Renal pelvis (tissue), 4 donors: ENCODE data around the gene PLEKHA3. TPM values are rescaled to one million over a fixed set of nuclear protein-coding genes. Genes with fewer than 3 reads are reported as not detected.

Experiments
- DNase-seq: peaks from one replicate; pipeline ENCODE4 v3.0.0-alpha.2; 2013
- polyA plus RNA-seq, 3 donors: library from polyadenylated mRNA; unstranded; fragments of 120-200 nt; gene quantifications; one replicate each; pipeline ENCODE4 v1.2.1, GENCODE V29; 2013; ENCODE audit not compliant: insufficient read length in 3 of 3

PLEKHA3 gene
- polyA plus RNA-seq, 3 donors, result 27.5 to 30.4 (median 28.9) TPM

- peak; percentile 30 for DNase-seq
Observed at GRCh38 chr2:178477443-178478129, 2.7 kb upstream of the PLEKHA3 start.

GRCh38 chr2:178478130-178478438 is 2.2 kb upstream of the PLEKHA3 start:
- DNase-seq, result no peak

GRCh38 chr2:178478439-178479274 is 1.6 kb upstream of the PLEKHA3 start, which contains the start of gene FKBP7:
FKBP7 (minus strand) TSS chr2:178478600; CDS start chr2:178478499, 101 bp downstream.
- DNase-seq, result peak; percentile 88

DNA sequence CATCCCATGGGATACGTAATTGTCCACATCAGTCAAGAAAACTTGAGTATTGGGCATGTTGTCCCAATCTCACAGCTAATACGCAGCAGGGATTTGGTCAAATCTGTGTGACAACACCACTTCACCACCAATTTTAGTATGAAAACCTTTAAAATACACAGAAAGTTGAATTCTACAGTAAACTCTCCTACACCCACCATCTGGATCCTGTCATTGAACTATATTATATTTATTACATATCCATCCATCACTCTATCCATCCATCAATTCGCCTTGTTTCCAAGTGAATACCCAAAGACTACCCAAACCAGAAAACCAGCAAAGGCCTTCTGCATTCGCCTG is 1.0 kb upstream of the PLEKHA3 start:
- no peak for DNase-seq

GRCh38 chr2:178479758-178480226 is 465 bp upstream of the PLEKHA3 start:
- no peak for DNase-seq

- DNase-seq, result no peak
Observed at GRCh38 chr2:178482437-178482836, 2.2 kb downstream of the PLEKHA3 start.

DNA sequence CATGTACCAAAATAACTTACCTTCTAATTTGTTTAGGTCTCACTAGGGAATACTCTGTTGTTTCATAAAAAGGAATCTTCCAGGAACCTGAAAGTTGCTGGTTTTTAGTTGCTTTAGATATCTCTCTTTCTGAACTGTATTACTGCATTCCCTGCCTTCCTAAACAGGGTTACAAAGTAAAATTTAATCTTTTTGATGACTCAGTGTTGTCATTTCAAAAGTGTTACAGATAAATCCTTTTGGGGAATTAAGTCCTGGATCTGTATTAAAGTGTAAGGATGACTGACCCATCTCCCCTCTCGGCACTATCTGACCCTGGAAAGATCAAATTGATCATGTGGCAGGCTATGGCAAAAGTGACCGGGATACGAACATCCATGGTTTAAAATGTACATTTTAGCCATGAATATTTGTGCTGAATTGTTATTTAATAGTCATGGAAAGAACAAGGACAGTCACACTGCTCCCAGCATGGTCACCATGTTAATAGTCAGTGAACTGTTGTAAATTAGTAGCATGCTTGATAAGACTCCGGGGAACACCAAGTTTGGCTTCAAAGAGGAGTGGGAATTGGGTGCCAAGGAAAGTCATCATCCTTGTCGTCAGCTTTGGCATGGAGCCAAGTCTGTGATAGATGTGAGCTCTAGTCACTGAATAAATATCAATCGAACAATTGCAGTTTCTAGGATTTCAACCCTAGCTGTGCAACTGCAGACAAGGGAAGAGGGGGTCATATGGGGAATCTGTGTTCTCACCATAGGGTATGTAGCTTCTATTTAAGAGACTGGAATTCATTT is 4.2 kb downstream of the PLEKHA3 start:
- DNase-seq, result no peak

DNA sequence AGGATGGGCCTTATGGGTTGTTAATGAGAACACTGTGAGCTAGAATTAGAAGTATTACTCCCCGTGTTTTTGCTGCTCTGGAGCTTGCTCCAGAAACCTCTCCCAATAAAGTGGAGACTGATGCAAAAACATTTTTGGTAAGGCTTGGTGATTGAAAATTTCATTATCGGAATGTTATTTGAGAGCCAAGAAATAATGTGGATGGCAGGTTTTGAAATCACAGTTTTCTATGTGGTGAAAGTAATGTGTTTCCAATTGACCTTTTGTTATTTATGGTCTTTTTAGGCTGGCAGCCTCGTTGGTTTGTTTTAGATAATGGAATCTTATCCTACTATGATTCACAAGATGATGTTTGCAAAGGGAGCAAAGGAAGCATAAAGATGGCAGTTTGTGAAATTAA is 5.1 kb downstream of the PLEKHA3 start:
- no peak for DNase-seq

DNA sequence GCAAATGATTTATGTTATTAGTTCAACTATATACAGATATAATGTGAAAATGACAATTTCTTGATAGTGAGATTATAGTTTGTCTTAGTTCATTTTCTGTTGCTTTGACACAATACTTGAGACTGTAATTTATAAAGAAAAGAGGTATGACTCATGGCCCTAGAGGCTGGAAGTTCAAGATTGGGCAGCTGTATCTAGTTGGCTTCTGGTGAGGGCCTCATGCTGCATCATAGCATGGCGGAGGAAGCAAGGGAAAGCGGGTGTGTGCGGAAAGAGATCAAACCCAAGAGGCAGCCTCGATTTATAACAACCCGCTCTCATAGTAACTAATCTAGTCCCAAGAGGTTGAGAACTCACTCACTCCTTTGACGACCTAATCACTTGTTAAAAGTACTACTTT is 11.4 kb downstream of the PLEKHA3 start:
- no peak for DNase-seq

DNA sequence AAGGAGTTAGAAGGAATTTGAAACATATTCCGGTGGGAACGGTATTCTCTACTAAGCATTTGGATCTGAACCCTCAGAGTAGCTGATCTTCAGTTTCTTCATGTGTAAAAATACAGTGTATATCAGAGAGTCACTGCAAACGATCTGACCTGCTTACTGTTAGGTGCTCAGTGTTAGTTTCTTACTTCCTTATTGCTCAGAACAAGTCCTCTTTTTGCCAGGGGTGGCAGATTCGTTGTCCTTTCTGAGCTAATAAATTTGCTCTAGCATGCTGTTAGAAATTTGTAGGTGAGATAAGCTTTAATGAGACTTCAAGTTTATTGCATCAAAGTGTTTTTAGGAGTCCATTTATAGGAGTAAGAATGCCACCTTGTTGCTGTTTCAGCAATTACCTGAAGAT is 15.8 kb downstream of the PLEKHA3 start:
- no peak for DNase-seq

- DNase-seq, result no peak
Observed at GRCh38 chr2:178498137-178498536, 17.9 kb downstream of the PLEKHA3 start.

GRCh38 chr2:178499640-178500039 is 19.4 kb downstream of the PLEKHA3 start:
- DNase-seq, result no peak

GRCh38 chr2:178502751-178503150 is 22.5 kb downstream of the PLEKHA3 start:
- DNase-seq, result no peak

- no peak for DNase-seq
Observed at GRCh38 chr2:178506101-178506500, 25.8 kb downstream of the PLEKHA3 start.

DNA sequence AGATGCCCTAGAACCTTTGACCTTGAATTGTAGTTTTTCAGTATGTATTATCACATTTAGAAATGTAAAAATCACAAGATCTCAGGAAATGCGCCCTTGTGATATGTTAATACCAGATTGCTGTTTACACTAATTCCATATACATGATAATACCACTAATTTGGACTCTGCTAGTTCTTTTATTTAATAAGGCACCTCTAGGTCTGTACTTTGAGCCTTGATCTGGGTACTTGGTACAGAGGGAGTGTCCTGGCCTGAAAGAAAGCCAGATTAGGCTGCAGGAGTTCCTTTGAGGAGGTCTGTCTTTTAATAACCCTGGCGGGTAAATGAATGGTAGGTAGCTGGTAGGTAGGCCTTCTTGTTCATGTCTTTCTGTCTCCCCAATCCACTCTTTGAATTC is 26.3 kb downstream of the PLEKHA3 start:
- no peak for DNase-seq

GRCh38 chr2:178506949-178507348 is 26.7 kb downstream of the PLEKHA3 start:
- no peak for DNase-seq

DNA sequence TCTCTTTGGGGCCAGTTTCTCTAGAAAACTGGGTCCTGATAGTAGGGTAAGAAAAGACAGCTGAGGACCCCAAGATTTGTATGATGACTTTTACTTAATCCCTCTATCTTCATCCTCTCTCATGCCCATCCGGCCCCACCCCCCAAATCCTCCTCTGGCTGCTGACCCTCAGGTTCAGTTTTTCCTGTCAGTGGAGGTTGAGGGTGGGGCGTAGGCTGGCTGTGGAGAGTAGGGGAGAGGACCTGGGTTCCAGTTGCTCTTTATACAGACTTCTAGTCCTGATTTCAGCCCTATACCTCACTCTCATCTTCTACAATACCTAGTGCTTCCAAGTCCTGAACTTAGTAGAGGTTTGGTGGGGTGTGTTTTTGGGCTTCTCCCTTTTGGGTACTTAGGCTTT is 28.4 kb downstream of the PLEKHA3 start:
- no peak for DNase-seq

GRCh38 chr2:178510384-178510783 is 30.1 kb downstream of the PLEKHA3 start:
- DNase-seq, result no peak

DNA sequence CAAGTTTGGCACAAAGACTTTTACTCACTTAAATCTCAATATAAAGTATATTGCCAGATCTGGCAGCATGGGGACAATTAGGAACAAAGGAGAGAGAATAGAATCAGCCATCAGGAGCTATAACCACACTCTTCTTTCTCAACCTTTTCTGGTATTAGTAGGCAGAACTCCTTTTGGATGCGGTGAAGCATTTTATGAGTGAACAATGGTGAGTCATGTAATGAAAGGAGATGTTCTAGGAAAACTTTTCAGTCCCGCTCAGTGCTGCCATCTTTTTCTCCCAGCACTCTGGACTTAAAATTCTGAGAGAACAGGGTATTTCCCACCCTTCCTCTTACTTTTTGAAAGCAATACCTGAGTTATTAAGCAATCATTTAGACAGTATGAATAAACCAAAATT is 32.2 kb downstream of the PLEKHA3 start:
- no peak for DNase-seq

DNA sequence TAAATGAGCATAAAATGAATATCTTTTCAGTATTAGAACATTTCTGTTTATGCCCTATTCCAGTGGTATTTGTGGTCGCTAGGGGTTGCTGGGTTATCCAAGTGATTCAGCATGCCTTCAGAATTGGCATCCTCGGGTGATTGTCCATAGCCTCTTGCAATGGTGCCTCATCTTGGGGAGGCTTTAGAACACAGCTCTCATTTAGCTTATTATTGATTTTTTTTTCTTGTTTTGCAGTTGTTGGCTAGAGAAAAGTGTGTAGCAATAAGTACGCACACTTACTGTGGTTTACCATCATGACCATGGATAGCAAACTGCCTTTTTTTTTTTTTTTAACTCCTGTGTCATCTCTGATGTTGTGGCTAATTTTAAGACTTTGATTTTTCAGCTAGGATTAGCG is 33.6 kb downstream of the PLEKHA3 start:
- DNase-seq, result no peak

GRCh38 chr2:178514664-178515063 is 34.4 kb downstream of the PLEKHA3 start:
- no peak for DNase-seq

DNA sequence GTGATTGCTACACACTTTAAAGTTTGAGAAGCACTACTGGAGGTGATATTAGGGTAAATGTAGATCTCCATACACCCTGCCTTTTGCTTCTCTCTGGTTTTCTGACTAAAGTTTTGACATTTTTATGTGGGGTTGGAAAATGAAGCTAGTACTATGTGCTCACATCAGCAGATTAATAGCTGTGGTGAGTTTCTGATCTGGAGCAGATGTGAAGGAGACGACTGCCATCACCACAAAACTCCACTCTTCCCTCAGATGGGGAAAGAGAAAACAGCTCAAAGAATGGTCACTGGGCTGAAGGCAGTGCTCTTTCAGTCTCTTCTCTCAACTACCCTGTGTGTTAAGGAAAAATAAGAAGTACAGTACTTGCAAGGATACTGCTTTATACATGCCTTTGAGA is 37.2 kb downstream of the PLEKHA3 start:
- no peak for DNase-seq
